ENCODE data around the gene FLYWCH1.

FLYWCH1 gene

GRCh38 chr16:2970563-2970962 is 58.8 kb downstream of the FLYWCH1 start:
- DNase-seq = no peak

GRCh38 chr16:2971134-2971984 is 59.6 kb downstream of the FLYWCH1 start:
- DNase-seq = no peak

- no peak for DNase-seq
These were observed 60.5 kb downstream of the FLYWCH1 start for GRCh38 chr16:2971985-2972784.

GRCh38 chr16:2973093-2973492 is 61.4 kb downstream of the FLYWCH1 start:
- DNase-seq = no peak

- no peak for DNase-seq
These were observed 62.0 kb downstream of the FLYWCH1 start for GRCh38 chr16:2973605-2974318.

GRCh38 chr16:2974319-2975056 is 62.8 kb downstream of the FLYWCH1 start:
- no peak for DNase-seq

GRCh38 chr16:2975161-2975795 is 63.5 kb downstream of the FLYWCH1 start:
- DNase-seq = no peak

- DNase-seq = no peak
These were observed 64.5 kb downstream of the FLYWCH1 start for GRCh38 chr16:2976201-2976600.

GRCh38 chr16:2976673-2977072 is 64.9 kb downstream of the FLYWCH1 start:
- DNase-seq = no peak

- no peak for DNase-seq
These were observed 65.7 kb downstream of the FLYWCH1 start for GRCh38 chr16:2977440-2977839.

- no peak for DNase-seq
These were observed 68.0 kb downstream of the FLYWCH1 start for GRCh38 chr16:2979669-2980226.

GRCh38 chr16:2980227-2981176 is 68.8 kb downstream of the FLYWCH1 start, which contains the start of gene PKMYT1:
TSS of gene PKMYT1 (minus strand) at chr16:2980446. CDS start at chr16:2979657, 789 bp downstream.
- DNase-seq = peak; percentile 80

- DNase-seq = no peak
These were observed 69.6 kb downstream of the FLYWCH1 start for GRCh38 chr16:2981177-2981898.

GRCh38 chr16:2981899-2982250 is 70.1 kb downstream of the FLYWCH1 start:
- DNase-seq = no peak

GRCh38 chr16:2982402-2982801 is 70.7 kb downstream of the FLYWCH1 start:
- DNase-seq = no peak

- DNase-seq = peak; percentile 73
These were observed 72.0 kb downstream of the FLYWCH1 start for GRCh38 chr16:2983706-2984136.

GRCh38 chr16:2985462-2985861 is 73.7 kb downstream of the FLYWCH1 start:
- DNase-seq = no peak

- DNase-seq = no peak
These were observed 74.2 kb downstream of the FLYWCH1 start for GRCh38 chr16:2985893-2986355.

GRCh38 chr16:2986623-2987188 is 75.0 kb downstream of the FLYWCH1 start:
- DNase-seq = no peak

Measured in amniotic stem cell (primary cell).